Measurements from ENCODE around the gene PFDN6. TPM values are rescaled to one million over a fixed set of nuclear protein-coding genes. Genes with fewer than 3 reads are reported as not detected.

PFDN6 gene
- total and polyA plus RNA-seq, 2 of the 13 experiments (the other 11 are each of a cell fraction or from before 2014, with no cell fraction given) = 75.5 to 87.0 TPM

DNA sequence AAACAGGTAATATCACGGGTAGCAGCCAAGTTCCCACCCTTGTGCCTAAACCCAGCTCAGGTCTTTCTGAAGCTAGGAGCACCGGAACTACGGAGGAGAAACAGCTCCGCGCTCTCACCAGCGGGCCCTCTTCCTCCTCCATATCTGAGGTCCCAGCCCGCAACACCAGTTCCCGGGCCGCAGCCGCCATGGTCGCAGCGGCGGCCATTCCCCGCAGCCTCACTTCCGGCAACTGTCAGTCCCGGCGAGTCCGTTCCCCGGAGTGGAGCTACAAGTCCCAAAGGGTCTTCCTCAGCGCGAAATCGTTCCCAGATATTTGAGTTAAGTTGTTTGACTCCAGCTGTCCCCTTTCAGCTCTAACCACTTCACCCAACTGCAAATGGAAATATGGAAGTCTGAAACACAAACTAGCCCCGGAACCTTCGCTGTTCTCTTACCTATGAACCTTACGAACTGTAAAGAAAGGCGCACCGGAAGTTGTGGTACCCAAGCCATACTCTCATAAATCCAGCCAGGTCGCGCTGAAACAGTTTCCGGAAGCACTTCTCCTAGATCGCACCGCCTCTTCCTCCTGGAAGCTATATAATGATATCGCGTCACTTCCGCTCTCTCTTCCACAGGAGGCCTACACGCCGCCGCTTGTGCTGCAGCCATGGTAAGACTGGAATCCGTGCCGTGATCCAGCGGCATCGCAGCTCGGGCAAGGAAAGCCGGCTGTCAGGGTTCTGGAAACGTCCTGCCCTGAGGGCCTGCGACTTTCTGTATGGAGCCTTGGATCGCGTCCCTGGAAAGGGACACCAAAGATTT lies 17.7 kb upstream of the PFDN6 start, which contains the start of the genes RPS18 and VPS52 (continued):
- TF ChIP-seq, protein P1, sequence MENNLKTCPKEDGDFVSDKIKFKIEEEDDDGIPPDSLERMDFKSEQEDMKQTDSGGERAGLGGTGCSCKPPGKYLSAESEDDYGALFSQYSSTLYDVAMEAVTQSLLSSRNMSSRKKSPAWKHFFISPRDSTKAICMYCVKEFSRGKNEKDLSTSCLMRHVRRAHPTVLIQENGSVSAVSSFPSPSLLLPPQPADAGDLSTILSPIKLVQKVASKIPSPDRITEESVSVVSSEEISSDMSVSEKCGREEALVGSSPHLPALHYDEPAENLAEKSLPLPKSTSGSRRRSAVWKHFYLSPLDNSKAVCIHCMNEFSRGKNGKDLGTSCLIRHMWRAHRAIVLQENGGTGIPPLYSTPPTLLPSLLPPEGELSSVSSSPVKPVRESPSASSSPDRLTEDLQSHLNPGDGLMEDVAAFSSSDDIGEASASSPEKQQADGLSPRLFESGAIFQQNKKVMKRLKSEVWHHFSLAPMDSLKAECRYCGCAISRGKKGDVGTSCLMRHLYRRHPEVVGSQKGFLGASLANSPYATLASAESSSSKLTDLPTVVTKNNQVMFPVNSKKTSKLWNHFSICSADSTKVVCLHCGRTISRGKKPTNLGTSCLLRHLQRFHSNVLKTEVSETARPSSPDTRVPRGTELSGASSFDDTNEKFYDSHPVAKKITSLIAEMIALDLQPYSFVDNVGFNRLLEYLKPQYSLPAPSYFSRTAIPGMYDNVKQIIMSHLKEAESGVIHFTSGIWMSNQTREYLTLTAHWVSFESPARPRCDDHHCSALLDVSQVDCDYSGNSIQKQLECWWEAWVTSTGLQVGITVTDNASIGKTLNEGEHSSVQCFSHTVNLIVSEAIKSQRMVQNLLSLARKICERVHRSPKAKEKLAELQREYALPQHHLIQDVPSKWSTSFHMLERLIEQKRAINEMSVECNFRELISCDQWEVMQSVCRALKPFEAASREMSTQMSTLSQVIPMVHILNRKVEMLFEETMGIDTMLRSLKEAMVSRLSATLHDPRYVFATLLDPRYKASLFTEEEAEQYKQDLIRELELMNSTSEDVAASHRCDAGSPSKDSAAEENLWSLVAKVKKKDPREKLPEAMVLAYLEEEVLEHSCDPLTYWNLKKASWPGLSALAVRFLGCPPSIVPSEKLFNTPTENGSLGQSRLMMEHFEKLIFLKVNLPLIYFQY (CRISPR knock-in tag; IDR thresholded peaks at IDR 0.05; ENCODE audit: borderline replicate concordance) = no peak

DNA sequence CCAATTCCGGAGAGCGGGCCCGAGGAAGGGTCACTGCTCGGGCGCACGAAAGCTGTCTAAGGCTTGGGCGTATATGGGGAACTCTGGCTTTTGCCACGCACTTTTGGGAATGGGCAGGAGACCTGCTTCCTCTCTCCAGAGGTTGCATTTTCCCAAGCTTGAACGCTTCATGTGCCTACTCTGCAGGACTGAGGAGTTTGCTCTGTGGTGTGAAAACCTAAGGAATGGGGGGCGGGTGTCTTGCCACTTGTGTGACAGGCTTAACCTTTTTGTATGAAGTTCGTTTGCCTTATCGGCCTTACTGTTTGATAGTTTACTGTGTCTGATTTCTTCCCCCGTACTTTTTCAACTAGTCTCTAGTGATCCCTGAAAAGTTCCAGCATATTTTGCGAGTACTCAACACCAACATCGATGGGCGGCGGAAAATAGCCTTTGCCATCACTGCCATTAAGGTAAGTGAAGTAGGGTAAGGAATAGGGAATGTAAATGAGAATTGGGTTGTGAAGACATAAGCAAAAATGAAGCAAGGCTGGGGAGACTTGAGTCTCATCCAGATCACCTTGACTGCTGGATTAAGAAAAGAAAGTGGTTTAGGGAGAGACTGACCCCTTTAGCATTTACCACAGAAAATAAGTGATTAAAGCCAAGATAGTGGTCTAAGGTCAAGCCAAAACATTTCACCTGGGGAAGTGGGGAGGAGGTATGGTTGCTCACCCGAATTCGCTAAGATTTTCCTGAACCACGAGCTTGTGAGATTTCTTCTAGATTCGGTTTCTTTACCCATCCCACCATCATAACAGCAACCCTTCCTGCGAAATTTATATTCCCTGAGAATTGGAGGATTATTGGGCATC lies 16.9 kb upstream of the PFDN6 start:
- DNase-seq (ENCODE audit: low spot score) = no peak
- Histone ChIP-seq H3K4me1 (ENCODE audit: insufficient read depth, low read length) (peaks cover 48% of the 10 kb centered on the region), H4K20me1 (ENCODE audit: insufficient read depth, low read length) (peaks cover 33% of the 10 kb centered on the region), H3K36me3 (replicated peaks in 1 of 2; ENCODE audit: control insufficient read depth in 1 of 2, insufficient read depth in 2 of 2, low read length in 2 of 2) (peaks cover 24 to 55% of the 10 kb centered on the region in 2 experiments), H3K27ac (ENCODE audit: extremely low read length, insufficient read depth, low read length) (peak overlapping the region; percentile 95), H3K9me3 (ENCODE audit: low read length) (no peaks in the 10 kb centered on the region), H2AFZ (ENCODE audit: low read length) (no peak overlapping the region), H3K79me2 (ENCODE audit: insufficient read depth, low read length) (peaks cover 46% of the 10 kb centered on the region), H3K4me3 (replicated peaks in 1 of 3; ENCODE audit: insufficient read depth in 1 of 3, low read depth in 2 of 3, low read length in 3 of 3) (peak overlapping the region; percentile 75 to 89 (median 80)), H3K4me2 (ENCODE audit: low read depth, low read length) (peak overlapping the region; percentile 89), H3K9ac (ENCODE audit: insufficient read depth, low read depth, low read length) (peak overlapping the region; percentile 95), H3K27me3 (ENCODE audit: control insufficient read depth in 1 of 2, insufficient read depth in 2 of 2, low read length in 2 of 2) (no peaks in the 10 kb centered on the region; a peak in 1 of 5 replicates)
- in situ Hi-C loops (cut with HindIII; ENCODE audit: extremely low pct_ligation_motif_present, low pct_unique_long_range_greater_than_20kb) (no loop called here), intact Hi-C loops (cut with micrococcal nuclease; ENCODE audit: unreplicated experiment) (loop anchor here (5.0 kb wide), 1 partner anchor 40 kb away; the partner anchor contains the start of gene TAPBP)
- peak; percentile 47 for ATAC-seq
- POLR2A ChIA-PET = interaction anchor here (0.7 to 3.9 kb wide), 29 partner anchors 9 to 1095 kb away, joined by 3 to 94 read pairs (median 8); partner anchors contain the start of genes CUTA, HSD17B8, PFDN6 and PHF1
- WGBS (ENCODE audit: low lambda C conversion rate) = 3% methylated on average over 16 of the region's 22 CpGs
- FAIRE-seq = no peak
- TSS peak; percentile 77 for BruUV-seq (replicated peaks)
- CTCF ChIA-PET (ENCODE audit: low intra/inter-chr PET ratio, low total read pairs) = no interaction called here
- TF ChIP-seq FOXC1 (CRISPR knock-in tag; IDR thresholded peaks at IDR 0.05; ENCODE audit: borderline replicate concordance) (peak; percentile 54; the same call in 1 of the 2 replicates), NFATC3 (CRISPR knock-in tag; IDR thresholded peaks at IDR 0.05) (peak; percentile 40; the same call in 1 of the 2 replicates), MIER3 (CRISPR knock-in tag; IDR thresholded peaks at IDR 0.05; ENCODE audit: borderline replicate concordance) (no peak), ZNF747 (CRISPR knock-in tag; IDR thresholded peaks at IDR 0.05; ENCODE audit: borderline replicate concordance) (peak; percentile 25; the same call in 1 of the 2 replicates)
- TF ChIP-seq, protein P2, sequence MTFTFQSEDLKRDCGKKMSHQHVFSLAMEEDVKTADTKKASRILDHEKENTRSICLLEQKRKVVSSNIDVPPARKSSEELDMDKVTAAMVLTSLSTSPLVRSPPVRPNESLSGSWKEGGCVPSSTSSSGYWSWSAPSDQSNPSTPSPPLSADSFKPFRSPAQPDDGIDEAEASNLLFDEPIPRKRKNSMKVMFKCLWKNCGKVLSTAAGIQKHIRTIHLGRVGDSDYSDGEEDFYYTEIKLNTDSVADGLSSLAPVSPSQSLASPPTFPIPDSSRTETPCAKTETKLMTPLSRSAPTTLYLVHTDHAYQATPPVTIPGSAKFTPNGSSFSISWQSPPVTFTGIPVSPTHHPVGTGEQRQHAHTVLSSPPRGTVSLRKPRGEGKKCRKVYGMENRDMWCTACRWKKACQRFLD (CRISPR knock-in tag; IDR thresholded peaks at IDR 0.05; ENCODE audit: borderline replicate concordance) = 0 out of 2 replicates have a peak, but pooled peaks have one; percentile 61
- TF ChIP-seq, protein P3, sequence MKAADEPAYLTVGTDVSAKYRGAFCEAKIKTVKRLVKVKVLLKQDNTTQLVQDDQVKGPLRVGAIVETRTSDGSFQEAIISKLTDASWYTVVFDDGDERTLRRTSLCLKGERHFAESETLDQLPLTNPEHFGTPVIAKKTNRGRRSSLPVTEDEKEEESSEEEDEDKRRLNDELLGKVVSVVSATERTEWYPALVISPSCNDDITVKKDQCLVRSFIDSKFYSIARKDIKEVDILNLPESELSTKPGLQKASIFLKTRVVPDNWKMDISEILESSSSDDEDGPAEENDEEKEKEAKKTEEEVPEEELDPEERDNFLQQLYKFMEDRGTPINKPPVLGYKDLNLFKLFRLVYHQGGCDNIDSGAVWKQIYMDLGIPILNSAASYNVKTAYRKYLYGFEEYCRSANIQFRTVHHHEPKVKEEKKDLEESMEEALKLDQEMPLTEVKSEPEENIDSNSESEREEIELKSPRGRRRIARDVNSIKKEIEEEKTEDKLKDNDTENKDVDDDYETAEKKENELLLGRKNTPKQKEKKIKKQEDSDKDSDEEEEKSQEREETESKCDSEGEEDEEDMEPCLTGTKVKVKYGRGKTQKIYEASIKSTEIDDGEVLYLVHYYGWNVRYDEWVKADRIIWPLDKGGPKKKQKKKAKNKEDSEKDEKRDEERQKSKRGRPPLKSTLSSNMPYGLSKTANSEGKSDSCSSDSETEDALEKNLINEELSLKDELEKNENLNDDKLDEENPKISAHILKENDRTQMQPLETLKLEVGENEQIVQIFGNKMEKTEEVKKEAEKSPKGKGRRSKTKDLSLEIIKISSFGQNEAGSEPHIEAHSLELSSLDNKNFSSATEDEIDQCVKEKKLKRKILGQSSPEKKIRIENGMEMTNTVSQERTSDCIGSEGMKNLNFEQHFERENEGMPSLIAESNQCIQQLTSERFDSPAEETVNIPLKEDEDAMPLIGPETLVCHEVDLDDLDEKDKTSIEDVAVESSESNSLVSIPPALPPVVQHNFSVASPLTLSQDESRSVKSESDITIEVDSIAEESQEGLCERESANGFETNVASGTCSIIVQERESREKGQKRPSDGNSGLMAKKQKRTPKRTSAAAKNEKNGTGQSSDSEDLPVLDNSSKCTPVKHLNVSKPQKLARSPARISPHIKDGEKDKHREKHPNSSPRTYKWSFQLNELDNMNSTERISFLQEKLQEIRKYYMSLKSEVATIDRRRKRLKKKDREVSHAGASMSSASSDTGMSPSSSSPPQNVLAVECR (CRISPR knock-in tag; IDR thresholded peaks at IDR 0.05; ENCODE audit: borderline replicate concordance) = peak; percentile 54; the same call in 1 of the 2 replicates
